Epidermal melanocyte (primary cell): ENCODE results near the gene RALGAPB.
"Not testable (repeated sequence)": the region's sequence is repeated elsewhere in the genome, so short reads cannot be mapped to it uniquely, and the experiment has no call there.

ENCODE experiments used
- DNase-seq: peaks from one replicate; pipeline ENCODE4 v3.0.0; 2011; ENCODE audit warnings: low spot score; ENCODE audit not compliant: insufficient read length

RALGAPB gene

DNA sequence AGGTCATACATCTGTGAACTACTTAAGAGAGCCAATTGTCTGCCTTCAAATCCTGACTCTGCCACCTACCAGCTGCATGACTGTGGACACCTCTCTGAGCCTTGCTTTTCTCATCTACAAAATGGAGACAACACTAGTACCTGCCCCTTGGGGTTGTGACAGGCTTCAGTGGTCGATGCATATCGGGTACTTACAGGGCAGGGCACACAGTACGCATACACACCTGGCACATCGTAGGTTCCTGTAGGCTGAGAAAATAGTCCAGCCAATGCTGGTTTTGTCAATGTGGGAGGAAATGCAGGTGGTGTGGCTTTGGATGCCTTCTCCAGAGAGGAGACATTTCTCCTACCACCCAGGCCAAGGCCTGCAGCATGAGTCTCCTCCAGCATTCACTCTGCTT lies 110.7 kb downstream of the RALGAPB start:
- DNase-seq = no peak

DNA sequence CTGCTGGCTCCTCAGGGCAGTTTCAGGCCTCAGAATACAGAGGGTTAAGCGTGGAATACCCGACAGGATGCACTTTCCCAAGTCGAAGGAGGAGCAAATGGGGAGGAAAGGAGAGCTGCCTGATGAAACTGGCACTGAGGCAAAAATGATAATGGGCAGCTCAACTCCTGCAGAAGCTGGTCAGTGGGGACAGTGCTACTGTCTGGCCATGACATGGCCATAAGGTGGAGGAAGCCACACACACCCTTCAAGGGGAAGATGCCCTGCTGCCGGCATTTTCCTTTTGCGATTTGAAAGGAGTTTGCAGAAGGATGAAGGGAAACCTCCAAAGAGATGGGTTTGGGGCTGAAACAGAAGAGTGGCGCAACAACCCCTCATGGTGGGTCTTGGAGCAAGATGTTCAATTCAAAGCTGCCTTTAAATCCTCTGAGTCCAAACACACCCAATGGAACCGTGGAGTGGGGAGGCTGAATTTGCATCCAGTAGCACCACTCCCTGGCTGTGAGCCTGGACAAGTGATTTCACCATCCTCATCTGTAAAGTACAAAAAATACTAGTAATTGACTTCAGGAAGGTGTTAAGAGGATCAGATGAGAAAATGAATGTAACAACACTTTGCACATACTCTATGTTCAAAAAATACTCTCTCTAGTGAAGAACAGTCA lies 111.6 kb downstream of the RALGAPB start:
- DNase-seq = no peak

DNA sequence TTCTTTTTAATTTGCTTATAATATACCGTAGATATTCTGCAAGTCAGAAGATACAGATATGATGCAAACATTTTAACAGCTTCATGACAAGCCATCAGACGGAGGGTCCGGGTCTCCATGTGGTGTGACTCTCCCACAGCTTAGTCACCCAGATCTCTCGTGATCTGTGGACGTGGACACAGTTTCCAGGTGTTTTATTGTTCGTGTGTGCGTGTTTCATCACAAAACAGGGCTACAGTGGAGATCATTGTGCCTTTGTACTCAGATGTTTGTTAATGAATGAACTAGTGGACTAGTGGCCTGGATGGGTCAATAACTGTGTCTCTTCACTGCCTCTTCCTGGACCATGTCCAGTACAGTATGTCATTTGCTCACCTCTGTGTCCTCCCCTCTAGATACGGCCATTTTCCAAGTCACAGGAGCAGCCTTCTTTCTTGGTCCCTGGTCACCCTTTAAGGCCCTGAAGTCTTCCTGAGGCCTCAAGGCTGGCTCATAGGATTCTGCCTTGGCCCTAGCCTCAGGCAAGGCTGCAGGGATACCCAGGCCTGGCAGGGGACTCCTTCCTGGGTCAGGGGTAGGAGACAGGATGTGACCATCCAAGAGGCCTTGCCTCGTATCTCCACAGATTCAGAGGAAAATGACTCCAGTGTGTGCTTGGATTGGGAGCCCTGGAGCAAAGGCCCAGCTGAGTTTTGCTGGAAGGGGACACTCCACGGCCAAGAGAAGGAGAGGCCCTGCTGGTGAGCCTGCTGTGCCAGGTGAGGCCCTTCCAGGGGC lies 112.9 kb downstream of the RALGAPB start:
- DNase-seq = no peak

DNA sequence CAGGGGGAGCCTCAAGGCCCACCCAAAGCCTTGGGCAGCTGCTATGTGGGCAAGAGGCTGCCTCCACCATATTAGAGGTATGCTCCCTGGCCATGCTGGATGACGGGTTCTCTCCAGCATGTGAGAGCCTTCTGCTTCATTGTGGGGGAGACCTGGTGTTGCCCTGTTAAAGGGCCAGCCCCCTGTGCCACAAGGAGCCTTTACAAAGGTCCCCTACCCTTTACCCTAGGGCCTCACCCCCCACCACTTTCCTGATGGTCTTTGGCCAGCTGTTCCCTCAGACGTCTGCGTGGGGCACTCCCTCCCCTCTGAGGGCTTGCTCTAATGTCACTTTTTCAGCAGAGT lies 113.5 kb downstream of the RALGAPB start:
- no peak for DNase-seq

DNA sequence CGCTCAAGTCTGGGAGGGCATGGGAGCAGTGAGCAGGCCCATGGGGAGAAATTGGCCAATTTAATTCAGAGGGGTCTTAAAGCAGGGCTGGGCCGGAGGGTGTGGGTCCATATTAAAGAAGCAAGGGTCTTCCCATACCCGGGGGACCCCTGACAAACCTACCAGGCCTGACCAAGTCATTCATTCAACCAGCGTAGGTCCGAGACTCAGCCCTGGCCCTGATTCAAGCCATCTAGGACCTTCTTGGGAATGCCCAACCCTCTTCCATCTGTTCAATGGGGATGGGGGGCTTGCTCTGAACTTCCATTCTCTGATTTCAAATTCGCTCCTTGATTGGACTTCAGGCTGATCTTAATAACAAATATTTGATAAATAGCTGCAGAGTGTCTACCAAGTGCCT lies 115.7 kb downstream of the RALGAPB start:
- DNase-seq = no peak

DNA sequence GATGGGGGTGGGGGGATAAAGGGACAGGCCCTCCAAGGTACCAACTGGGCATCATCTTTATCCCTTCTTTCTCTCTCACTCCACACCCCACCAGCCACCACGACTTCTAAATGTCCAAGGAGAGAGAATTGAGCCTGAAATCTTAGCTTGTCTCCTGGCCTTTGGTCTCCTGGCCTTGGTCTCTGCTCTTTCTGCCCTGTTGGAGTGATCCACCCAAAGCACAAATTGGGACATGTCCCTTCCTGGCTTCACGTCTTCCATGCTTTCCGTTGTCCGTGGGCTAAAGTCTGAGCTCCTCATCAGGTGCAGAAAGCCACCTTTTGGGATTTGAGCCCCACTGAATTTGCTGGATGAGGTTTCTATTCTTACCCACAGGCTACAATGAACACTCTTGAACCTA lies 116.7 kb downstream of the RALGAPB start:
- no peak for DNase-seq

DNA sequence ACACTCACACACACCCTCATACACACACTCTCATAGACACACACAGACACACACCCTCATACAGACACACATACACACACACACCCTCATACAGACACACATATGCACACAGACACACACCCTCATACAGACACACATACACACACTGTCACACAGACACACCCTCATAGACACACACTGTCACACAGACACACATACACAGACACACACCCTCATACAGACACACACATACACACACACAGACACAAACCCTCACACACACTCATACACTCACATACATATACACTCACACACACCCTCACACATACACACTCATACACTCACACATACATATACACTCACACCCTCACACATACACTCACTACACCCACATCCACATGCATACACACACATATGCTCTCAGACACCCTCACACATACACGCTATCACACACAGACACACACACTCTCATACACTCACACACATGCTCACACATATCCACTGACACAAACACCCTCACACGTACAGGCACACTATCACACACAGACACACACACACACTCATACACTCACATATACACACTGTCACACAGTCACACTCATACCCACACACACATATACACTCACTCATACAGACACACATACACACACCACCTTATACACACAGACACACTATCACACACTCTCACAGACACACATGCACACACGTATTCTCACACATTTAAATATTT lies 117.5 kb downstream of the RALGAPB start:
- no peak for DNase-seq

DNA sequence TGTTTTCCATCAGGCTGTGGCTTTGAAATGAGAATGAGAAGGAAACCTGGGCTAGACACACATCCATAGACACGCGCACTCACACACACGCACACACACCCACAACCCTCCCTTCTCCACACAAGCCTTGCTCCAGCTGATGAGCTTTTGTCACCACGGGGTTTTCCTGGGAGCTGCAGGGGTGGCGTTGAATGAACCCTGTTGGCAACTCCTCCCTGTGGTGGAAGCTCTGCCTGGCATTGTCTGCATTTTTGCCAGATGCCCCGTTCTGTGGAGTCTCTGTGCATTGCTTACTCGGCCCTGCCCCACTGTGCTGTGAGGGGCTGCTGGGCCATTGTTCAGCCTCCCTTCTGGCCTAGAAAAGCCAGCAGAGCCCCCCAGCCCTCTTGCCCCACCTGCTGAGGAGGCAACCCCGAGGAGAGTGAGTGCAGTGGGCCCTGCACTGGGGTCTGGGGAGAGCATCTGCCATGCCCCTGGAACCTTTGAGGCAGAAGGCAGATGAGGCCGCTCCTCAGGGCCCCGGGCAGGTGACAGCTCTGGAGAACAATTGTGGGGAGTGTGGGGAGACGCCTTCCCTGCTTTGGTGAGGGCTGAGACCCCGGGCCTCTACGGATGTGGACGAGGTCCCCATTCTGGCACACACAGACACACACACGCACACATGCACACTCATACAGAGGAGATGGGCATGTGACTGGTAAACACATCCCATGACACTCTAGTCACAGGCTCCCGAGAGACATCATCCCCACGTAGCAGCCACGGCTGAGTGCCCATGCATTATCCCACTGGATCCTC lies 118.2 kb downstream of the RALGAPB start:
- DNase-seq = no peak

DNA sequence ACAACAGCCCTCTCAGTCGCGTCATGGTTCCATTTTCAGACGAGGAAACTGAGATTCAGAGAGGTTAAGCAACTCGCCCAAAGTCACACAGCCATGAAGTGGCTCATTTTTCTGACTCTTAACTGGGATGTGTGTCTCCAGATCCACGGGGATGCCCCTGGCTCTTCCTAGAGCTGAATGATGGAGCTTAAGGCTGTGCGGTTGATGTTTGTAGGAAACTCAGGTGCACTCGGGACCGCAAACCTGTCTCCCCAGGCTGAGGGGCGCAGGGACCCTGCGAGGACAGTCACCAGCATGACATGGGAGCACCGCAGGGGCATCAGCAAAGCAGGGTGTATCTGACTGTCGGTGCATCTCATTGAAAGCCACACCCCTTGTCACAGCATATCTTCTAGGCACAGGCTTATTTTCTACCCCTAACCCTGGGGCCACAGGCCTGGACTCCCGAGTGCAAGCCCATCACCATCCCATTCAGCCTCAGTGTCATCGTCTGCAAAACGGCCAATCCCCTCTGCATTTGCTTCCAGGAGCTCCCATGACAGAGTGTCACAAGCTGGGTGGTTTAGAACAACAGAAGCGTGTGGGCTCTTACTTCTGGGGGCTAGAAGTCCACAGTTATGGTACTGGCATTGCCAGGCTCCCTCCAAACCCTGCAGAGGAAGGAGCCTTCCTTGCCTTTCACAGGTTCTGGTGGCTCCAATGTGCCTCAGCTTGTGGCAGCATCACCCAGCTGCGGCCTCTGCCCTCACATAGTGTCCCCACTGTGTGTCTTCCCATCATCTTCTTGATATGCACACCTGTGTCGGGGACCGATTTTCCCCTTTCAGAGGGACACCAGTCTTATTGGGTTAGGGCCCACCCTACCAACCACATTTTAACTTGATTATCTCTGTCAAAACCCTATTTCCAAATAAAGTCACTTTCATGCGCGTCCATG lies 119.1 kb downstream of the RALGAPB start:
- no peak for DNase-seq

DNA sequence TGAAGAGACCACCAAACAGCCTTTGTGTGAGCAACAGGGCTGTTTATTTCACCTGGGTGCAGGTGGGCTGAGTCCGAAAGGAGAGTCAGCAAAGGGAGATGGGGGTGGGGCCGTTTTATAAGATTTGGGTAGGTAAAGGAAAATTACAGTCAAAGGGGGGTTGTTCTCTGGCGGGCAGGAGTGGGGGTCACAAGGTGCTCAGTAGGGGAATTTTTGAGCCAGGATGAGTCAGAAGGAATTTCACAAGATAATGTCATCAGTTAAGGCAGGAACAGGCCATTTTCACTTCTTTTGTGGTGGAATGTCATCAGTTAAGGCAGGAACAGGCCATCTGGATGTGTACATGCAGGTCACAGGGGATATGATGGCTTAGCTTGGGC lies 119.8 kb downstream of the RALGAPB start:
- DNase-seq = not testable (repeated sequence)

DNA sequence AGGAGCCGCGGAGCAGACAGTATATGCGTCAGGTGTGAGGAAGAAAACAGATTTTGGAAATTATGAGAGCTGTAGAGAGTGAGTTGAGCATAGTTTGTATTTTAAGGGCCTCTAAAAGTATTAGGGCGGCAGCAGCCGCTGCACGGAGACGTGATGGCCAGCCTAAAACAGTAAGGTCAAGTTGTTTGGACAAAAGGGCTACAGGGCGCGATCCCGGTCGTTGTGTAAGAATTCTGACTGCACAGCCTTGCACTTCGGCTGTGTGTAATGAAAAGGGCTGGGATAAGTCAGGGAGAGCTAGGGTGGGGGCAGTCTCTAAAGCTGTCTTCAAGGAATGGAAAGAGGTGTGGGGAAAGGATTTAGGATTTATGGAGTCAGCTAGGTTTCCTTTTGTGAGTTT lies 121.6 kb downstream of the RALGAPB start:
- not testable (repeated sequence) for DNase-seq

DNA sequence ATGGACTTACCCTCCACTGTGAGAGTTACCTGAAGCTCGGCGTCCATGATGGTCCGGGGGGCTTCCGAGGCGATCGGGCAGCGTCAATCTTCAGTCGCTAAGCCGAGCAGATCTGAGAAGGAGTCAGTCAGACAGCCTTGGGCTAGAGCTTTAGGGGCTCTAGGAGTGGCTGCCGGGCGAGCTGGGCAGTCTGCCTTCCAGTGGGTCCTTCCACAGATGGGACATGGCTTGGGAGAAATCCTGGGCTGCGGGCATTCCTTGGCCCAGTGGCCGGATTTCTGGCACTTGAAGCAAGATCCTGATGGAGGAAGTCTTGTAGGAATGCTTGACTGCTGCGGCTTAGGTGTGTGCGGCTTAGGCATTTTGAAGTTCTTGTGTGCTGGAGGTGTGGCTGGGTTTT lies 123.2 kb downstream of the RALGAPB start:
- DNase-seq = not testable (repeated sequence)

DNA sequence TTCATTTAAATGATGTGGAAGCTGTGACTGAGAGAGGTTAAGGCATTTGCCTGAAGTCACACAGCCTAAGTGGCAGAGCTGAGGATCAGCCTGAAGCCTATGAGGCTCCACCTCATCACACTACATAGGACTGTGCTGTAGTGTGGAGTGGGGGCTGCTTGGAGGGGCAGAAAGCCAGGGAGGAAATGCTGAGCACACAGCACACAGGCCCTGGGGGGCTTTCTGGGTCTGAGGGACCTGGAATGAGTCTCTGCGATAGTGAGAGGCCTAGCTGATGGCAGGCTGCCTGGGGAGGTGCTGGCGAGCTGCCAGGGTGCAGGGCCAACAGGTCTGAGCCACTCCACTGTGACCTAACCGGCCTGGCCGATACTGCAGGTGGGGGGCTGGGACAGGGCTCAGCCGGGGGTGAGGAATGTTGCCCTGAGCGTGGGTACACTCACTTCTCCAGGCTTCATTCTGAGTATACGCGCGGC lies 126.8 kb downstream of the RALGAPB start:
- no peak for DNase-seq

DNA sequence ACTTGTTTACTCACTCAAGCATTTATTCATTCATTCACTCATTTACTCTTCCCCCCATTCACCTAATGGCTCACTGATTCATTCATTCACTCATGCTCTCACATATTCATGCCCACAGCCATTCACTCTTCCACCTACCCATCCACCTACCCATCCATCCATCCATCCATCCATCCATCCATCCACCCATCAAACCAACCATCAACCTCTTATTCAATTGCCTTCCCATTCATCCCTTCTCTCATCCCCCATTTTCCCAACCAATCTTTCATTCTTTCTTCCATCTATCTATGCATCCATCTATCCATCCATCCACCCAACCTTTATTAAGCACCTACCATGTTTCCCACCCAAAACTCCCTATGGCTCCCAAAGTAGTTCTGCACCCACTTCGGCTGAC lies 127.4 kb downstream of the RALGAPB start:
- no peak for DNase-seq

DNA sequence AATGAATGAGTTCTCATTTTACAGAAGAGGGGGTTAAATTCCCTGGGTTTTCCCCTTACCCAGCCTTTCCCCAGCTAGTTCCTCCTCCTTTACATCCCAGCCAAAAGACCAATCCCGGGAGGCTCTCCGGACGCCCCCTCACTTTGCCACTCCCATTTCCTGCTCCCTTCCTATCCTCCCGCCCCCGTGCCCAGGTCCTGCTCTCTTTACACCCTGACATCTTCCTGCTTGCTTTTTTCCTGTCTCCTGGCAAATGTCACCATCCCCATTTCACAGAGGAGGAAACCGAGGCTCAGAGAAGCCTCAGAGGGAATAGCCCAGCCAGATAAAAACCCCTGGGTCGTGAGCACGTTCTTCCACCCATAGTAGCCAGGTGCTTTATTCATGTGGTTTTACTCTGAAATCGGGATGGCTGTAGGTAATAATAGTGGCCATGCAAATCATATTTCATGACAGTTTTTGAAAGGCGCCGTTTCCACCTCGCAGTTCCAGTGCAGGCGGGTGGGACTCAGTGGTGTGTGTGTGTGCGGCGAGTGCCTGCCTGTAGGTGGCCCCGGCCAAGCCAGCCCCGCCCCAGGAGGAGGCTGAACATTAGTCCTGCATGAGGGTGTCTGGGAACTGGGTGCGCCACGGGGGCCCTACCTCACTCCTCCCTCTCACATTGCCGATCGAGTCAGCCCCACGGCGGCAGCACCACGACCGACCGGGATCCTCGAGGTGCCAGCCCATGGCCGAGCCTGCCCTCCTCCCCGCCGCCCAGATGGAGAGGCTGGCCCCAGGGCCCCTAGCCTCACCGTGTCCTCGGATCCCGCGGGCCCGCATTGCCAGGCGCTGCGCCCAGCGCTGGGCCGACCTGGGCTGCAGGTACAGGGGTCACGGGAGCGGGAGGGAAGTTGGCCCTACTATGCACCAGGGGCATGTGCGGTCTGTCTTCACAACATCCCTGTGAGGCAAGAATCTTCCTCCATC lies 128.9 kb downstream of the RALGAPB start, which contains the start of gene ARHGAP40:
Gene ARHGAP40, plus strand, starts transcription at position 594 of the 969 bp plus-strand sequence.
- DNase-seq = no peak

DNA sequence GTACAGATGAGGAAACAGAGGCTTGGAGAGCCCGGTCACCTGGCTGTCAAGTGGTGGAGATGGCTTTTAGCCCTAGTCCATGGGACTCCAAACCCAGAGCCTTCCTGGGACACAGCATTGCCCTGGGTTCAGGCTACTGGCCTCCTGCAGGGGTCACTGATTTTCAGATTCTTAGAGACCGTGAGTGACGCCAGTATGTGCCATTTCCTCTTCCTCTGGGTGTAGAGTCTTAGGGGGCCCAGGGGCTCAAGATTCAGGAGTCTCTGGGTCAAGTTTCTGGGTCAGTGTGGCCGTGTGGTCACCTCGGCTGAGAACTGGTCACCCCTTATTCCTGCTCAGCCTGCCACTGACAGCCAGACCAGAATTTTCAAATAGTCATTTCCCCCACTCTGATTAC lies 129.5 kb downstream of the RALGAPB start:
- DNase-seq = no peak

DNA sequence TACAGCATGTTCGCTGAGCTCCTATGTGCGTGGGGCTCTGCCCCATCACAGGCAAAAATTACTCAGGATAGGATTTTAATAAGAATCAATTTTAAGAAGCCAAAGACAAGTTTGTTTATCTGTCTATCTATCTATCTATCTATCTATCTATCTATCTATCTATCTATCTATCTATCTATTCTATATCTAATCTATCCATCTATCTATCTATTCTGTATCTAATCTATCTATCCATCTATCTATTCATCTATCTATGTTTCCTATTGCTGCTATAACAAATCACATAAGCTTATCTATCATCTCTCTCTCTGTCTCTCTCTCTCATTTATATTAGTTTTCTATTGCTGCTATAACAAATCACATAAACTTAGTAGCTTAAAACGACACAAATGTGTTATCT lies 130.6 kb downstream of the RALGAPB start:
- no peak for DNase-seq

DNA sequence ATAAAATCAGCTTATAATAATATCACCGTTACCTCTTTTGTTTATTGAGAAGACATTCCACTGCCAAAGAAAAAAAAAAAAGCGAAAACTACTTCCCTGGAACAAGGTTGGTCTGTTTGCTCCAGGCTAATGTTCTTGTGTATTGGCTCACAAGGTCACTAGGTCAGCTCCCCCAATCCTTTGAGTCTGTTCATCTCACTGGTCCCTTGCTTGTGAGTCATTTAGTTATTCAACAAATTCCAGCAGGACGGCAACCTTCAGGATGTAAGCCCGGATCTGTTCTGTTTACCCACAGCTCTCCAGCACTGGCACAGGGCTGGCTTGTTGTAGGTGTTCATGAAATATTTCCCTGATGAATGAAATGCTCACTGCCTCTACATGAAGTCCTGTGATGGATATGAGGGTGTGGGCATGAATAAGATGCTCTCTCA lies 132.2 kb downstream of the RALGAPB start:
- no peak for DNase-seq

DNA sequence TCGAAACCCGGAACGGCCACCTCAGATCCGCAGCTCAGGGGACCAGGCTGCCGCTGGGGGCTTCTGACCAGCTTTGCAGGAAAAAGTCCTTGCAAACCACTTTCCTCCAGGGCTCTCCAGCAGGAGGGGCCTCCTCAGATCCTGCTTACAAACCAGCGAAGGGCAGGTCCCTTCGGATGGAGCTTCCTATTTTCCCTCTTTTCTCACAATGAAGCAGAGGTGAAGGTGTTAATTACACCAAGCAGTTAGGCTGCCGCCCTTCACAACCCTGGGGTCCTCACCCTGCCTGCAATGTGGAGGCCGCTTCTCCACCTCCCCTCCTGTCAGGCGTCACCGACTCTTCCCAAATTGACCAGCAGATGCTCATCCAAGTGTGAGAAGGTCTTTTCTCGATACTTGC lies 134.7 kb downstream of the RALGAPB start:
- no peak for DNase-seq
